ENCODE results near the gene SLAMF6.

DNA sequence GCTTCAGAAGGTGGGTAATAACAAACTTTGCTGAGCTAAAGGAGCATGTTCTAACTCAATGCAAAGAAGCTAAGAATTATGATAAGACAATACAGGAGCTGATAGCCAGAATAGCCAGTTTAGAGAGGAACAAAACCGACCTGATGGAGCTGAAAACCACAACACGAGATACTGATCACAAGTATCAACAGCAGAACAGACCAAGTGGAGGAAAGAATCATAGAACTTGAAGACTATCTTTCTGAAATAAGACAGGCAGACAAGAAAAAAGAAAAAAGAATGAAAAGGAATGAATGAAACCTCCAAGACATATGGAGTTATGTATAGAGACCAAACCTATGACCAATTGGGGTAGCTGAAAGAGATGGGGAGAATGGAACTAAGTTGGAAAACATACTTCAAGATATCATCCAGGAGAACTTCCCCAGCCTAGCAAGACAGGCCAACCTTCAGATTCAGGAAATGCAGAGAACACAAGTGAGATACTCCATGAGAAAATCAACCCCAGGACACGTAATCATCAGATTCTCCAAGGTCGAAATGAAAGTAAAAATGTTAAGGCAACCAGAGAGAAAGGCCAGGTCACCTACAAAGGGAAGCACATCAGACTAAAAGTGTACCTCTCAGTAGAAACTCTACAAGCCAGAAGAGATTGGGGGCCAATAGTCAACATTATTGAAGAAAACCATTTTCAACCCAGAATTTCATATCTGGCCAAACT, 35.8 kb upstream of the SLAMF6 start:
- TF ChIP-seq, protein P1, sequence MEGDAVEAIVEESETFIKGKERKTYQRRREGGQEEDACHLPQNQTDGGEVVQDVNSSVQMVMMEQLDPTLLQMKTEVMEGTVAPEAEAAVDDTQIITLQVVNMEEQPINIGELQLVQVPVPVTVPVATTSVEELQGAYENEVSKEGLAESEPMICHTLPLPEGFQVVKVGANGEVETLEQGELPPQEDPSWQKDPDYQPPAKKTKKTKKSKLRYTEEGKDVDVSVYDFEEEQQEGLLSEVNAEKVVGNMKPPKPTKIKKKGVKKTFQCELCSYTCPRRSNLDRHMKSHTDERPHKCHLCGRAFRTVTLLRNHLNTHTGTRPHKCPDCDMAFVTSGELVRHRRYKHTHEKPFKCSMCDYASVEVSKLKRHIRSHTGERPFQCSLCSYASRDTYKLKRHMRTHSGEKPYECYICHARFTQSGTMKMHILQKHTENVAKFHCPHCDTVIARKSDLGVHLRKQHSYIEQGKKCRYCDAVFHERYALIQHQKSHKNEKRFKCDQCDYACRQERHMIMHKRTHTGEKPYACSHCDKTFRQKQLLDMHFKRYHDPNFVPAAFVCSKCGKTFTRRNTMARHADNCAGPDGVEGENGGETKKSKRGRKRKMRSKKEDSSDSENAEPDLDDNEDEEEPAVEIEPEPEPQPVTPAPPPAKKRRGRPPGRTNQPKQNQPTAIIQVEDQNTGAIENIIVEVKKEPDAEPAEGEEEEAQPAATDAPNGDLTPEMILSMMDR (IDR thresholded peaks at IDR 0.05; ENCODE audit: insufficient read depth, low read length, poor library complexity, severe bottlenecking), result no peak
- TF ChIP-seq EZH2phosphoT487 (conservative IDR thresholded peaks at IDR 0.05; ENCODE audit: low read length), result no peak
